HepG2 (cell line): ENCODE data around the gene GRAMD1B. TPM values are rescaled to one million over a fixed set of nuclear protein-coding genes. Genes with fewer than 3 reads are reported as not detected.

Source experiments
- ATAC-seq: fragments of 200-7000 bp; cut with Tn5 transposase; 3 replicates; pipeline ENCODE4 v1.9.1; 2020; ENCODE audit warnings: mild to moderate bottlenecking, moderate library complexity
- BruUV-seq: library from RNA; stranded (reverse); fragments of 400-500 nt; replicated peaks from 2 replicates; lab custom pipeline; 2021; lab: Mats Ljungman, UMichigan
- CTCF ChIA-PET: fragments of 300-600 bp; formaldehyde crosslinking; extraction: SDS; loops from one replicate; lab custom pipeline; 2021; ENCODE audit warnings: low total read pairs, inconsistent platforms, low intra/inter-chr PET ratio; lab: Yijun Ruan, JAX
- POLR2A ChIA-PET: fragments of 350-600 bp; sonication (Branson Sonifier 250); formaldehyde crosslinking; loops from one replicate; lab custom pipeline; 2020; ENCODE audit warnings: antibody characterized with exemption, inconsistent platforms; lab: Yijun Ruan, JAX
- DNase-seq: peaks from one replicate; pipeline ENCODE4 v3.0.0-alpha.2; 2015; ENCODE audit warnings: low spot score
- FAIRE-seq: peaks from 3 replicates; lab custom pipeline; 2011; peaks lifted over from hg19 to GRCh38; lab: Jason Lieb, UNC
- H2AFZ ChIP-seq: one replicate; pipeline ENCODE4 v1.6.1; 2011; ENCODE audit warnings: low read length, inconsistent platforms
- H3K27ac ChIP-seq: fragments of 300-600 bp; 3 replicates; pipeline ENCODE4 v1.8.0; 2011; ENCODE audit warnings: mixed run types, mild to moderate bottlenecking, mixed read lengths, low read length, inconsistent platforms; ENCODE audit not compliant: insufficient read depth; ENCODE audit errors: extremely low read length
- H3K27me3 ChIP-seq, 2 experiments: fragments of 200-600 bp in 1 of 2; 2 replicates in 1 of 2; 3 replicates in 1 of 2; pipeline versions ENCODE4 v1.6.0 to v1.8.0; 2011; ENCODE audit warnings: low read length in 2 of 2, mild to moderate bottlenecking in 2 of 2, moderate library complexity in 2 of 2, inconsistent platforms in 1 of 2; ENCODE audit not compliant: insufficient read depth in 2 of 2, control insufficient read depth in 1 of 2
- H3K36me3 ChIP-seq, 2 experiments: fragments of 200-600 bp in 1 of 2; replicated peaks in 1 of 2; 2 replicates in 1 of 2; 3 replicates in 1 of 2; pipeline versions ENCODE4 v1.5.1 to v1.8.0; 2011; ENCODE audit warnings: low read length in 2 of 2, inconsistent platforms in 1 of 2; ENCODE audit not compliant: insufficient read depth in 2 of 2, control insufficient read depth in 1 of 2
- H3K4me1 ChIP-seq: 2 replicates; pipeline ENCODE4 v1.5.1; 2012; ENCODE audit warnings: low read length, inconsistent platforms; ENCODE audit not compliant: insufficient read depth
- H3K4me2 ChIP-seq: 2 replicates; pipeline ENCODE4 v1.6.0; 2011; ENCODE audit warnings: low read depth, low read length, inconsistent platforms
- H3K4me3 ChIP-seq, 3 experiments: fragments of 200-600 bp in 1 of 3; sonication (generic), shearing (Covaris generic) in 1 of 3; replicated peaks in 1 of 3; 2 replicates each; pipeline ENCODE4 v1.5.1; 2011 to 2016; ENCODE audit warnings: low read length in 3 of 3, inconsistent platforms in 2 of 3, low read depth in 2 of 3, mild to moderate bottlenecking in 2 of 3, control low read depth in 1 of 3, mixed read lengths in 1 of 3; ENCODE audit not compliant: insufficient read depth in 1 of 3
- H3K79me2 ChIP-seq: one replicate; pipeline ENCODE4 v1.6.1; 2011; ENCODE audit warnings: low read length, inconsistent platforms; ENCODE audit not compliant: insufficient read depth
- H3K9ac ChIP-seq: 2 replicates; pipeline ENCODE4 v1.6.0; 2011; ENCODE audit warnings: mild to moderate bottlenecking, low read depth, low read length, inconsistent platforms; ENCODE audit not compliant: insufficient read depth
- H3K9me3 ChIP-seq: 2 replicates; pipeline ENCODE4 v1.5.1; 2012; ENCODE audit warnings: mild to moderate bottlenecking, low read length
- H4K20me1 ChIP-seq: 2 replicates; pipeline ENCODE4 v1.6.0; 2011; ENCODE audit warnings: inconsistent platforms, mild to moderate bottlenecking, low read length, moderate library complexity; ENCODE audit not compliant: insufficient read depth
- CHD2 ChIP-seq: IDR thresholded peaks from 2 replicates; pipeline ENCODE4 v1.6.1; 2011; ENCODE audit warnings: low read depth, low read length, improper control_type of control experiment
- HNF4G ChIP-seq, 2 experiments: sonication (generic) in 1 of 2; formaldehyde crosslinking in 1 of 2; IDR thresholded peaks; 2 replicates each; pipeline versions ENCODE4 v1.4.0 to v1.6.1; 2011 to 2020; ENCODE audit warnings: borderline replicate concordance in 2 of 2, low read depth in 2 of 2, mild to moderate bottlenecking in 2 of 2, low read length in 1 of 2, missing genetic modification reagents in 1 of 2, moderate library complexity in 1 of 2
- ISX ChIP-seq: sonication (generic); formaldehyde crosslinking; conservative IDR thresholded peaks from 2 replicates; pipeline ENCODE4 v1.5.0; 2020; ENCODE audit warnings: missing genetic modification reagents
- JUND ChIP-seq: sonication (generic); formaldehyde crosslinking; IDR thresholded peaks from 2 replicates; pipeline ENCODE4 v1.8.0; 2022; ENCODE audit warnings: mild to moderate bottlenecking, missing genetic modification reagents
- MED1 ChIP-seq: sonication (generic); formaldehyde crosslinking; IDR thresholded peaks from 2 replicates; pipeline ENCODE4 v1.4.0; 2020; ENCODE audit warnings: missing genetic modification reagents
- MEIS1 ChIP-seq: sonication (generic); formaldehyde crosslinking; IDR thresholded peaks from 2 replicates; pipeline ENCODE4 v1.9.0; 2021; ENCODE audit warnings: mild to moderate bottlenecking, missing genetic modification reagents, moderate library complexity, borderline replicate concordance
- MLLT10 ChIP-seq: sonication (generic); formaldehyde crosslinking; IDR thresholded peaks from 2 replicates; pipeline ENCODE4 v1.4.0; 2020; ENCODE audit warnings: missing genetic modification reagents
- POLR2AphosphoS5 ChIP-seq: IDR thresholded peaks from 2 replicates; pipeline ENCODE4 v1.6.1; 2012; ENCODE audit warnings: low read depth, low read length
- RFXANK ChIP-seq: IDR thresholded peaks from 2 replicates; pipeline ENCODE4 v1.6.1; 2016
- TBL1XR1 ChIP-seq: fragments of 150-350 bp; IDR thresholded peaks from 2 replicates; pipeline ENCODE4 v1.6.1; 2014; ENCODE audit warnings: borderline replicate concordance, low read length; ENCODE audit not compliant: partially characterized antibody
- TCF7L2 ChIP-seq: IDR thresholded peaks from 2 replicates; pipeline ENCODE4 v1.6.1; 2011; ENCODE audit warnings: mild to moderate bottlenecking, low read depth, low read length, moderate library complexity
- YEATS2 ChIP-seq: sonication (generic); formaldehyde crosslinking; IDR thresholded peaks from 2 replicates; pipeline ENCODE4 v1.4.0; 2020; ENCODE audit warnings: missing genetic modification reagents, borderline replicate concordance
- ZBTB2 ChIP-seq: sonication (generic); formaldehyde crosslinking; IDR thresholded peaks from 2 replicates; pipeline ENCODE4 v1.8.0; 2022; ENCODE audit warnings: low read depth, missing genetic modification reagents
- ZKSCAN8 ChIP-seq: IDR thresholded peaks from 2 replicates; pipeline ENCODE4 v1.6.1; 2016; ENCODE audit warnings: borderline replicate concordance, missing genetic modification reagents, missing compliant biosample characterization
- ZNF101 ChIP-seq: sonication (generic); formaldehyde crosslinking; IDR thresholded peaks from 2 replicates; pipeline ENCODE4 v1.4.0; 2020; ENCODE audit warnings: mild to moderate bottlenecking, low read depth, missing genetic modification reagents, borderline replicate concordance
- ZNF17 ChIP-seq: sonication (generic); formaldehyde crosslinking; IDR thresholded peaks from 2 replicates; pipeline ENCODE4 v1.5.0; 2020; ENCODE audit warnings: mild to moderate bottlenecking, missing genetic modification reagents
- ZNF24 ChIP-seq: fragments of 450-650 bp; IDR thresholded peaks from 2 replicates; pipeline ENCODE4 v1.6.1; 2017; ENCODE audit warnings: antibody characterized with exemption, mild to moderate bottlenecking
- ZNF263 ChIP-seq: sonication (generic); formaldehyde crosslinking; IDR thresholded peaks from 2 replicates; pipeline ENCODE4 v1.4.0; 2020; ENCODE audit warnings: missing genetic modification reagents
- ZNF383 ChIP-seq: sonication (generic); formaldehyde crosslinking; IDR thresholded peaks from 2 replicates; pipeline ENCODE4 v1.4.0; 2020; ENCODE audit warnings: missing genetic modification reagents, mild to moderate bottlenecking, borderline replicate concordance
- ZNF670 ChIP-seq: sonication (generic); formaldehyde crosslinking; IDR thresholded peaks from 2 replicates; pipeline ENCODE4 v1.8.0; 2022; ENCODE audit warnings: mild to moderate bottlenecking, missing genetic modification reagents, borderline replicate concordance
- ZNF792 ChIP-seq: IDR thresholded peaks from 2 replicates; pipeline ENCODE4 v1.6.1; 2016
- WGBS: methylation state at CpG from one replicate; pipeline ENCODE4 v1.1.6; 2017; ENCODE audit warnings: low lambda C conversion rate; 5-methylcytosine and 5-hydroxymethylcytosine counted together
- in situ Hi-C: cut with HindIII; loops from 2 replicates; pipeline ENCODE4 v1.10.0; 2017; ENCODE audit warnings: low pct_unique_long_range_greater_than_20kb; ENCODE audit not compliant: extremely low pct_ligation_motif_present
- intact Hi-C: fragments of 100-400 bp; cut with micrococcal nuclease; formaldehyde crosslinking; loops from one replicate; pipeline ENCODE4 v1.10.0; 2022; ENCODE audit not compliant: unreplicated experiment
- polyA plus RNA-seq, 8 experiments: library from polyadenylated mRNA; depleted of rRNA in 3 of 8; stranded (reverse) in 7 of 8; unstranded in 1 of 8; fragments of >200 nt; fragmentation: Illumina TruSeq in 4 of 8; extraction: Trizol in 4 of 8; gene quantifications; 2 replicates each; pipeline versions ENCODE4 v1.2.1 to v1.2.3, GENCODE V29; 2011 to 2016; ENCODE audit warnings: low read depth in 4 of 8, missing spikeins in 1 of 8, mixed read lengths in 1 of 8; ENCODE audit not compliant: insufficient read depth in 1 of 8
- total RNA-seq, 5 experiments: library from RNA; depleted of rRNA; stranded (reverse); fragments of >200 nt; fragmentation: Illumina TruSeq; extraction: Trizol; gene quantifications; 2 replicates each; pipeline ENCODE4 v1.2.3, GENCODE V29; 2016; ENCODE audit warnings: low read depth in 1 of 5
- TF ChIP-seq, protein P1 (sequence below): sonication (generic); formaldehyde crosslinking; IDR thresholded peaks from 2 replicates; pipeline ENCODE4 v1.4.0; 2020; ENCODE audit warnings: missing genetic modification reagents, borderline replicate concordance

The GRAMD1B gene
- total and polyA plus RNA-seq, 2 of the 13 experiments (the other 11 are each of a cell fraction or from before 2014, with no cell fraction given), result 0.12 TPM; not detected in 1

DNA sequence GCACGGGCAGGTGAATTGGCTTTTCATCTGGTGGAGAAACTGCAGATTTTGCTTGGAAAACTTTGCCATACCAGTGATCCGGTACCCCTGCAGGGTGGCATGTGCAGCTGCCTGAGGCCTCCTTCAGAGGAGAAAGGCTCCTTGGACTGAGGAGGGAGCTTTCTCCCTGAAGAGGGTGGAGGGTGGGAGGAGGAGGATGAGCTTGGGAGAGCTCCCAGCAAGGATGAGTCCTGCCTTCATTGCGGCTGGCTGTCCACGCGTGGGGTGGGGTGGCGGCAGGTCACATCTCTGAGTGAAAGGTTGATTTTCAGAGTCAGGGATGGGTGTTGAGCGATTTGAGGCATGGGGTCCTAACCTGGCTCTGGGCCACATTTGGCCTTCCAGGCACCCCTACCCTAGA lies 96.8 kb downstream of the GRAMD1B start (continued):
- no peak for TF ChIP-seq MED1 (CRISPR knock-in tag)
- no peak for TF ChIP-seq POLR2AphosphoS5
- TF ChIP-seq ZNF101 (CRISPR knock-in tag), result no peak
- no peak for TF ChIP-seq RFXANK (CRISPR knock-in tag)
- TF ChIP-seq ZNF24, result no peak
- no peak for TF ChIP-seq CHD2
- no peak for TF ChIP-seq ZBTB2 (CRISPR knock-in tag)
- TF ChIP-seq ZNF670 (CRISPR knock-in tag), result no peak
- TF ChIP-seq HNF4G (IDR thresholded peaks at IDR 0.05; ENCODE audit: borderline replicate concordance, low read depth, low read length), result no peak
- no peak for TF ChIP-seq HNF4G (CRISPR knock-in tag; IDR thresholded peaks at IDR 0.05; ENCODE audit: borderline replicate concordance, low read depth)

- no peak for ATAC-seq
- Histone ChIP-seq H3K9me3 (no peaks in the 10 kb centered on the region), H3K79me2 (no peaks in the 10 kb centered on the region), H3K4me3 (no peak overlapping the region), H3K4me2 (no peak overlapping the region), H3K27ac (no peak overlapping the region), H3K36me3 (no peaks in the 10 kb centered on the region), H4K20me1 (no peaks in the 10 kb centered on the region), H3K4me1 (no peaks in the 10 kb centered on the region), H2AFZ (no peak overlapping the region), H3K9ac (no peak overlapping the region), H3K27me3 (peaks cover 1 to 23% of the 10 kb centered on the region in 2 experiments; a peak in 3 of 5 replicates)
- CTCF ChIA-PET, result no interaction called here
- in situ Hi-C loops (no loop called here), intact Hi-C loops (no loop called here)
- WGBS, result 53% methylated on average over 2 of the region's 3 CpGs
- no TSS peak for BruUV-seq
- no peak for DNase-seq
- no peak for FAIRE-seq
- POLR2A ChIA-PET, result no interaction called here
- TF ChIP-seq TCF7L2 (no peak), JUND (no peak), MLLT10 (no peak), ZNF263 (CRISPR knock-in tag) (no peak), ZNF792 (CRISPR knock-in tag) (no peak), ZNF383 (CRISPR knock-in tag) (no peak), ZKSCAN8 (CRISPR knock-in tag) (no peak), TBL1XR1 (no peak), ZNF17 (no peak), MEIS1 (no peak), ISX (CRISPR knock-in tag) (no peak), YEATS2 (CRISPR knock-in tag) (no peak)
- TF ChIP-seq, protein P1, sequence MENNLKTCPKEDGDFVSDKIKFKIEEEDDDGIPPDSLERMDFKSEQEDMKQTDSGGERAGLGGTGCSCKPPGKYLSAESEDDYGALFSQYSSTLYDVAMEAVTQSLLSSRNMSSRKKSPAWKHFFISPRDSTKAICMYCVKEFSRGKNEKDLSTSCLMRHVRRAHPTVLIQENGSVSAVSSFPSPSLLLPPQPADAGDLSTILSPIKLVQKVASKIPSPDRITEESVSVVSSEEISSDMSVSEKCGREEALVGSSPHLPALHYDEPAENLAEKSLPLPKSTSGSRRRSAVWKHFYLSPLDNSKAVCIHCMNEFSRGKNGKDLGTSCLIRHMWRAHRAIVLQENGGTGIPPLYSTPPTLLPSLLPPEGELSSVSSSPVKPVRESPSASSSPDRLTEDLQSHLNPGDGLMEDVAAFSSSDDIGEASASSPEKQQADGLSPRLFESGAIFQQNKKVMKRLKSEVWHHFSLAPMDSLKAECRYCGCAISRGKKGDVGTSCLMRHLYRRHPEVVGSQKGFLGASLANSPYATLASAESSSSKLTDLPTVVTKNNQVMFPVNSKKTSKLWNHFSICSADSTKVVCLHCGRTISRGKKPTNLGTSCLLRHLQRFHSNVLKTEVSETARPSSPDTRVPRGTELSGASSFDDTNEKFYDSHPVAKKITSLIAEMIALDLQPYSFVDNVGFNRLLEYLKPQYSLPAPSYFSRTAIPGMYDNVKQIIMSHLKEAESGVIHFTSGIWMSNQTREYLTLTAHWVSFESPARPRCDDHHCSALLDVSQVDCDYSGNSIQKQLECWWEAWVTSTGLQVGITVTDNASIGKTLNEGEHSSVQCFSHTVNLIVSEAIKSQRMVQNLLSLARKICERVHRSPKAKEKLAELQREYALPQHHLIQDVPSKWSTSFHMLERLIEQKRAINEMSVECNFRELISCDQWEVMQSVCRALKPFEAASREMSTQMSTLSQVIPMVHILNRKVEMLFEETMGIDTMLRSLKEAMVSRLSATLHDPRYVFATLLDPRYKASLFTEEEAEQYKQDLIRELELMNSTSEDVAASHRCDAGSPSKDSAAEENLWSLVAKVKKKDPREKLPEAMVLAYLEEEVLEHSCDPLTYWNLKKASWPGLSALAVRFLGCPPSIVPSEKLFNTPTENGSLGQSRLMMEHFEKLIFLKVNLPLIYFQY (CRISPR knock-in tag), result no peak
These were observed 97.5 kb downstream of the GRAMD1B start for GRCh38 chr11:123527526-123527925.
